ENCODE measurements around the gene ICAM1. TPM values are rescaled to one million over a fixed set of nuclear protein-coding genes. Genes with fewer than 3 reads are reported as not detected.

ICAM1 gene
- total and polyA plus RNA-seq, 2 of the 8 experiments (the other 6 are each of a cell fraction or from before 2014, with no cell fraction given), result 4.0 to 9.4 TPM

DNA sequence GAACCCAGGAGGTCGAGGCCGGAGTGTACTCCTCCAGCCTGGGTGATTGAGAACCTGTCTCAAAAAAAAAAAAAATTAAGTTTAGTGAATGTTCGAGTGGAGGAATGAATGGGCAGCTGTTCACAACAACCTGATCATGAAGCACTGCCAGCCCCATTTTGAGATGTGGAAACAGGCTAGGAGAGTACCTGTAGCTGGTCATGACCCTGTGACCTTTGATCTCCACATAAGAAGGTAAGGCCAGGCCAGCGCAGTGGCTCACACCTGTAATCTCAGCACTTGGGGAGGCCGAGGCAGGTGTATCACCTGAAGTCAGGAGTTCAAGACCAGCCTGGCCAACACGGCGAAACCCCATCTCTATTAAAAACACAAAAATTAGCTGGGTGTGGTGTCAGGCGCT, 54.8 kb downstream of the ICAM1 start (continued):
- TF ChIP-seq, protein P1, sequence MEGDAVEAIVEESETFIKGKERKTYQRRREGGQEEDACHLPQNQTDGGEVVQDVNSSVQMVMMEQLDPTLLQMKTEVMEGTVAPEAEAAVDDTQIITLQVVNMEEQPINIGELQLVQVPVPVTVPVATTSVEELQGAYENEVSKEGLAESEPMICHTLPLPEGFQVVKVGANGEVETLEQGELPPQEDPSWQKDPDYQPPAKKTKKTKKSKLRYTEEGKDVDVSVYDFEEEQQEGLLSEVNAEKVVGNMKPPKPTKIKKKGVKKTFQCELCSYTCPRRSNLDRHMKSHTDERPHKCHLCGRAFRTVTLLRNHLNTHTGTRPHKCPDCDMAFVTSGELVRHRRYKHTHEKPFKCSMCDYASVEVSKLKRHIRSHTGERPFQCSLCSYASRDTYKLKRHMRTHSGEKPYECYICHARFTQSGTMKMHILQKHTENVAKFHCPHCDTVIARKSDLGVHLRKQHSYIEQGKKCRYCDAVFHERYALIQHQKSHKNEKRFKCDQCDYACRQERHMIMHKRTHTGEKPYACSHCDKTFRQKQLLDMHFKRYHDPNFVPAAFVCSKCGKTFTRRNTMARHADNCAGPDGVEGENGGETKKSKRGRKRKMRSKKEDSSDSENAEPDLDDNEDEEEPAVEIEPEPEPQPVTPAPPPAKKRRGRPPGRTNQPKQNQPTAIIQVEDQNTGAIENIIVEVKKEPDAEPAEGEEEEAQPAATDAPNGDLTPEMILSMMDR (IDR thresholded peaks at IDR 0.05; ENCODE audit: control extremely low read depth in 1 of 3, insufficient read depth in 1 of 3, low read depth in 1 of 3, low read length in 3 of 3), result no peak
- TF ChIP-seq TAF1 (IDR thresholded peaks at IDR 0.05; ENCODE audit: low read depth, low read length) (no peak), KDM1A (IDR thresholded peaks at IDR 0.05; ENCODE audit: borderline replicate concordance, low read length) (no peak)

Data from H1 (cell line).